GM12878 (cell line): ENCODE data around the gene LONP1. TPM values are rescaled to one million over a fixed set of nuclear protein-coding genes. Genes with fewer than 3 reads are reported as not detected.

Experiments
- ATF2 ChIP-seq: IDR thresholded peaks from 2 replicates; pipeline ENCODE4 v1.6.1; 2012; ENCODE audit warnings: low read length, inconsistent platforms
- BACH1 ChIP-seq: fragments of 450-650 bp; IDR thresholded peaks from 2 replicates; pipeline ENCODE4 v1.6.1; 2017; ENCODE audit warnings: mild to moderate bottlenecking, borderline replicate concordance
- CBX5 ChIP-seq: sonication (generic); IDR thresholded peaks from 2 replicates; pipeline ENCODE4 v1.6.1; 2016; ENCODE audit warnings: low read depth, moderate library complexity, mild to moderate bottlenecking, inconsistent platforms
- CUX1 ChIP-seq: IDR thresholded peaks from 2 replicates; pipeline ENCODE4 v1.6.1; 2012; ENCODE audit warnings: improper control_type of control experiment, low read depth, low read length; ENCODE audit not compliant: insufficient replicate concordance
- ELK1 ChIP-seq: IDR thresholded peaks from 2 replicates; pipeline ENCODE4 v1.6.1; 2012; ENCODE audit warnings: low read depth, low read length, improper control_type of control experiment
- FOS ChIP-seq: IDR thresholded peaks from 3 replicates; pipeline ENCODE4 v1.6.1; 2011; ENCODE audit warnings: borderline replicate concordance; ENCODE audit not compliant: insufficient read length; ENCODE audit errors: extremely low read depth
- IRF4 ChIP-seq: IDR thresholded peaks from 2 replicates; pipeline ENCODE4 v1.6.1; 2011; ENCODE audit warnings: low read depth, low read length
- MTA2 ChIP-seq: fragments of 450-650 bp; IDR thresholded peaks from 2 replicates; pipeline ENCODE4 v1.6.1; 2016; ENCODE audit warnings: low read depth, mild to moderate bottlenecking, moderate library complexity
- MYC ChIP-seq: IDR thresholded peaks from 2 replicates; pipeline ENCODE4 v1.6.1; 2011; ENCODE audit warnings: mild to moderate bottlenecking, low read length, moderate library complexity, inconsistent platforms; ENCODE audit not compliant: insufficient read depth, insufficient replicate concordance, insufficient read length, severe bottlenecking
- NRF1 ChIP-seq: conservative IDR thresholded peaks from 2 replicates; pipeline ENCODE4 v1.6.1; 2011; ENCODE audit warnings: mild to moderate bottlenecking, low read depth, low read length, improper control_type of control experiment
- POU2F2 ChIP-seq: IDR thresholded peaks from 3 replicates; pipeline ENCODE4 v1.6.1; 2011; ENCODE audit warnings: low read depth, mild to moderate bottlenecking, low read length, borderline replicate concordance
- RAD51 ChIP-seq: fragments of 450-650 bp; IDR thresholded peaks from 2 replicates; pipeline ENCODE4 v1.6.1; 2016; ENCODE audit warnings: moderate library complexity, mild to moderate bottlenecking, inconsistent platforms
- RFX5 ChIP-seq: IDR thresholded peaks from 2 replicates; pipeline ENCODE4 v1.6.1; 2011; ENCODE audit warnings: low read depth, low read length, improper control_type of control experiment
- SMC3 ChIP-seq: IDR thresholded peaks from 2 replicates; pipeline ENCODE4 v1.6.1; 2011; ENCODE audit warnings: low read length, improper control_type of control experiment, borderline replicate concordance
- SRF ChIP-seq, 2 experiments: IDR thresholded peaks; 2 replicates each; pipeline ENCODE4 v1.6.1; 2011; ENCODE audit warnings: low read depth in 2 of 2, low read length in 2 of 2, mild to moderate bottlenecking in 1 of 2, moderate library complexity in 1 of 2
- WRNIP1 ChIP-seq: IDR thresholded peaks from 2 replicates; pipeline ENCODE4 v1.6.1; 2011; ENCODE audit warnings: low read depth, low read length, improper control_type of control experiment, borderline replicate concordance
- ZBTB40 ChIP-seq: fragments of 450-650 bp; IDR thresholded peaks from 2 replicates; pipeline ENCODE4 v1.6.1; 2016; ENCODE audit warnings: mild to moderate bottlenecking, moderate library complexity, borderline replicate concordance
- polyA plus RNA-seq, 11 experiments: library from polyadenylated mRNA; depleted of rRNA in 4 of 11; unstranded in 6 of 11; stranded (reverse) in 5 of 11; fragments of >200 nt; fragmentation: Nextera tagmentation in 4 of 11; fragmentation: Illumina TruSeq in 1 of 11; extraction: Ambion mirVana in 4 of 11; extraction: Trizol in 1 of 11; gene quantifications; 1 replicate in 1 of 11; 2 replicates in 10 of 11; pipeline versions ENCODE4 v1.2.1 to v1.2.3, GENCODE V29; 2011 to 2016; ENCODE audit warnings: inconsistent platforms in 2 of 11, missing spikeins in 2 of 11, low read depth in 1 of 11
- total RNA-seq, 4 experiments: library from RNA; depleted of rRNA in 3 of 4; stranded (reverse); fragments of >200 nt in 3 of 4; fragmentation: Illumina TruSeq in 1 of 4; extraction: Trizol in 1 of 4; gene quantifications; 2 replicates each; pipeline versions ENCODE4 v1.2.1 to v1.2.3, GENCODE V29; 2013 to 2021

Gene LONP1
- total and polyA plus RNA-seq, 10 of the 15 experiments (the other 5 are each of a cell fraction or from before 2014, with no cell fraction given), result 0.61 to 136 (median 59.5) TPM

- peak; percentile 94 for TF ChIP-seq ZBTB40
- peak; percentile 22; the same call in 1 of the 3 replicates for TF ChIP-seq POU2F2
- TF ChIP-seq MTA2, result no peak
- no peak for TF ChIP-seq WRNIP1
- peak; percentile 98 for TF ChIP-seq RAD51
- peak; percentile 11 for TF ChIP-seq ELK1
- TF ChIP-seq CUX1, result no peak
- TF ChIP-seq SRF (IDR thresholded peaks at IDR 0.05; ENCODE audit: low read depth in 2 of 2, low read length in 2 of 2), result peak in 1 of 2 experiments; percentile 80; a peak in 2 of 4 replicates
- peak; percentile 90 for TF ChIP-seq MYC
- no peak for TF ChIP-seq FOS
- TF ChIP-seq RFX5, result no peak
- TF ChIP-seq SMC3, result peak; percentile 38; the same call in 1 of the 2 replicates
- TF ChIP-seq BACH1, result peak; percentile 54; the same call in 1 of the 2 replicates
- no peak; the same call in 1 of the 2 replicates for TF ChIP-seq CBX5
- peak; percentile 99 for TF ChIP-seq NRF1
- peak; percentile 72 for TF ChIP-seq IRF4
- no peak for TF ChIP-seq ATF2
These were observed at the start of gene LONP1, which contains the start of gene CATSPERD (continued) for GRCh38 chr19:5719961-5720790.
